GM20000 (cell line): Measurements from ENCODE around the gene RNASET2.

Source experiments
- DNase-seq: peaks from one replicate; pipeline ENCODE4 v3.0.0; 2012; ENCODE audit warnings: low spot score
- CTCF ChIP-seq: IDR thresholded peaks from 2 replicates; pipeline ENCODE4 v1.5.1; 2012; ENCODE audit warnings: mild to moderate bottlenecking, control low read depth; ENCODE audit errors: extremely low read depth, missing control alignments

RNASET2 gene

GRCh38 chr6:166956444-166957086 lies at the start of gene RNASET2:
RNASET2 (minus strand) TSS chr6:166956550; CDS start chr6:166956182, 368 bp downstream.
- DNase-seq: peak; percentile 95
- no peak for TF ChIP-seq CTCF

- no peak for DNase-seq
- TF ChIP-seq CTCF: no peak
Measured at GRCh38 chr6:167005350-167006159, 49.2 kb upstream of the RNASET2 start.

GRCh38 chr6:167000759-167001158 lies 44.4 kb upstream of the RNASET2 start:
- DNase-seq: no peak
- TF ChIP-seq CTCF: no peak

GRCh38 chr6:166999884-167000253 lies 43.5 kb upstream of the RNASET2 start:
- no peak for DNase-seq
- no peak for TF ChIP-seq CTCF

GRCh38 chr6:166999145-166999883 lies 43.0 kb upstream of the RNASET2 start, which contains the start of gene CEP43:
CEP43 (plus strand) TSS chr6:166999397; CDS start chr6:166999413, 16 bp downstream.
- peak; percentile 99 for DNase-seq
- no peak for TF ChIP-seq CTCF

GRCh38 chr6:166998256-166999144 lies 42.1 kb upstream of the RNASET2 start:
- TF ChIP-seq CTCF: no peak
- peak; percentile 46 for DNase-seq
